NB4 (cell line): ENCODE measurements around the gene ATIC.

Source experiments
- CTCF ChIP-seq: IDR thresholded peaks from one replicate; pipeline ENCODE4 v1.5.1; 2012; ENCODE audit warnings: low read depth, low read length
- MAX ChIP-seq: IDR thresholded peaks from 2 replicates; pipeline ENCODE4 v1.6.1; 2011; ENCODE audit warnings: low read depth, low read length
- MYC ChIP-seq: IDR thresholded peaks from 2 replicates; pipeline ENCODE4 v1.6.1; 2011; ENCODE audit warnings: low read depth, low read length
- POLR2A ChIP-seq: IDR thresholded peaks from 2 replicates; pipeline ENCODE4 v1.6.1; 2011; ENCODE audit warnings: mild to moderate bottlenecking; ENCODE audit not compliant: insufficient read length; ENCODE audit errors: extremely low read depth

- TF ChIP-seq CTCF (no peak), MAX (no peak), POLR2A (no peak), MYC (no peak)
These were observed 3.4 kb downstream of the ATIC start for GRCh38 chr2:215315301-215315700.
